PC-3 (cell line): ENCODE data around the gene ATP6V1F. TPM values are rescaled to one million over a fixed set of nuclear protein-coding genes. Genes with fewer than 3 reads are reported as not detected.

Experiments used
- ATAC-seq: fragments of 200-7000 bp; cut with Tn5 transposase; 2 replicates; pipeline ENCODE4 v1.9.1; 2020; ENCODE audit warnings: mild to moderate bottlenecking, moderate library complexity
- BruUV-seq: library from RNA; stranded (reverse); fragments of 400-500 nt; replicated peaks from 2 replicates; lab custom pipeline; 2021; lab: Mats Ljungman, UMichigan
- CTCF ChIA-PET: fragments of 300-600 bp; sonication (Branson Sonifier 250); formaldehyde crosslinking; loops from one replicate; lab custom pipeline; 2022; ENCODE audit warnings: antibody characterized with exemption; lab: Charles Lee
- POLR2A ChIA-PET: fragments of 300-600 bp; sonication (Branson Sonifier 250); formaldehyde crosslinking; loops from one replicate; lab custom pipeline; 2022; ENCODE audit warnings: antibody characterized with exemption; ENCODE audit not compliant: unreplicated experiment; lab: Charles Lee
- DNase-seq: peaks from one replicate; pipeline ENCODE4 v3.0.0-alpha.2; 2015
- H2AFZ ChIP-seq: fragments of 300-600 bp; sonication (generic); 2 replicates; pipeline ENCODE4 v1.6.0; 2016; ENCODE audit warnings: antibody characterized with exemption, low read length
- H3F3A ChIP-seq: fragments of 300-600 bp; sonication (generic); one replicate; pipeline ENCODE4 v1.6.0; 2017; ENCODE audit warnings: antibody characterized with exemption, low read length, control low read depth, mild to moderate bottlenecking; ENCODE audit not compliant: unreplicated experiment
- H3K27ac ChIP-seq: fragments of 300-600 bp; sonication (generic); 2 replicates; pipeline ENCODE4 v1.5.1; 2016; ENCODE audit warnings: mild to moderate bottlenecking, low read length
- H3K27me3 ChIP-seq: fragments of 300-600 bp; sonication (generic); 2 replicates; pipeline ENCODE4 v1.6.1; 2016; ENCODE audit warnings: low read length, mixed read lengths
- H3K36me3 ChIP-seq: fragments of 300-600 bp; sonication (generic); 2 replicates; pipeline ENCODE4 v1.6.1; 2016; ENCODE audit warnings: low read depth, mixed run types, low read length, mixed read lengths
- H3K4me1 ChIP-seq: fragments of 300-600 bp; sonication (generic); 2 replicates; pipeline ENCODE4 v1.5.1; 2016; ENCODE audit warnings: low read length; ENCODE audit not compliant: insufficient read depth
- H3K4me2 ChIP-seq: fragments of 300-600 bp; sonication (generic); 2 replicates; pipeline ENCODE4 v1.6.0; 2016; ENCODE audit warnings: low read length
- H3K4me3 ChIP-seq: fragments of 300-600 bp; sonication (generic); 2 replicates; pipeline ENCODE4 v1.5.1; 2016; ENCODE audit warnings: mild to moderate bottlenecking, low read length, mixed read lengths
- H3K79me2 ChIP-seq: fragments of 300-600 bp; sonication (generic); 2 replicates; pipeline ENCODE4 v1.6.1; 2017; ENCODE audit warnings: low read length, mixed read lengths
- H3K9ac ChIP-seq: fragments of 300-600 bp; sonication (generic); 2 replicates; pipeline ENCODE4 v1.6.0; 2016; ENCODE audit warnings: mild to moderate bottlenecking, low read length
- H3K9me2 ChIP-seq: fragments of 300-600 bp; sonication (generic); replicated peaks from 2 replicates; pipeline ENCODE4 v1.6.1; 2016; ENCODE audit warnings: mixed run types, low read length, mixed read lengths
- H3K9me3 ChIP-seq: fragments of 300-600 bp; sonication (generic); 2 replicates; pipeline ENCODE4 v1.6.1; 2016; ENCODE audit warnings: low read length, mixed read lengths
- H4K20me1 ChIP-seq: fragments of 300-600 bp; sonication (generic); 2 replicates; pipeline ENCODE4 v1.6.1; 2016; ENCODE audit warnings: low read length, mixed read lengths
- EZH2 ChIP-seq: fragments of 300-600 bp; sonication (generic); IDR thresholded peaks from one replicate; pipeline ENCODE4 v1.6.1; 2017; ENCODE audit warnings: antibody characterized with exemption, mild to moderate bottlenecking, low read length; ENCODE audit not compliant: unreplicated experiment
- EZH2phosphoT487 ChIP-seq: fragments of 300-600 bp; sonication (generic); IDR thresholded peaks from 2 replicates; pipeline ENCODE4 v1.6.1; 2018; ENCODE audit warnings: mild to moderate bottlenecking, antibody characterized with exemption, low read length, borderline replicate concordance
- intact Hi-C: fragments of 100-400 bp; cut with micrococcal nuclease; formaldehyde crosslinking; loops from 2 replicates; pipeline ENCODE4 v1.9.0; 2023
- total RNA-seq: library from RNA; depleted of rRNA; stranded (reverse); fragments of >200 nt; gene quantifications from 2 replicates; pipeline ENCODE4 v1.2.3, GENCODE V29; 2014
- TF ChIP-seq, protein P1 (sequence below): fragments of 300-600 bp; sonication (generic); conservative IDR thresholded peaks from 2 replicates; pipeline ENCODE4 v1.5.1; 2017; ENCODE audit warnings: antibody characterized with exemption, low read depth, mild to moderate bottlenecking, low read length

The ATP6V1F gene
- total RNA-seq, 1 experiment from 2014 or later: 131 TPM

DNA sequence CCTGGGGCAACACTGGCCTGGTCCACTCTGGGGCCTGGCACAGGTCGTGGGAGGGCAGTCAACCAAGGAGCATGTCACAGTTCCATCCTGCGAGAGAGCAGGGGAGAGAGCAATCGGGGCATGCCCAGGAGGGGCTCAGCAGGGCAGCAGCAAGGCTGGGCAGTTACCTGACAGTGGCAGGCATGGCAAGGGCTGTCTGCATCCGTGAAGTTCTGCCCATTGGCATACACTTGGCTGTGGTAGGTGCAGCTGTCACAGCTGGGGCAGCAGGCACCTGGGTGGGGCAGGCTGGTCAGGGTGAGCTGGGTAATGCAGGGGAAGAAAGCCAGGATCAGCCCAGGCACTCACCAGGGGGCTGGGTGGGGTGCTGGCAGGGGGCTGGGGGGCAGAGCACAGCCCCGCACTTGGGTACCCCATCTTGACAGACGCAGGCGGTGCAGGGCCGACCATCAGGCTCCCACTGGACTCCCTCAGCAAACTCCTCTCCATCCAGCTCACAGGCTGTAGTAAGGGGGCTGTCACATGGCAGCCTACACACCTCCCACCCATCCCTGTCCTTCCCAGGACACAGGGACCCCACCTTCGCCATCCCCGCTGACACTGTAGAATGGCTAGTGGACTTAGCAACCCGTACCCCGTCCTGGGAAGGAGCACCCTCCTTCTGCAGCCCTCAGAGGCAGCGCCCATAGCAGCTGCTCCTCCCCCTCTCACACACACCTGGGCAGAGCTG, 30.0 kb downstream of the ATP6V1F start:
- no peak for DNase-seq
- intact Hi-C loops: no loop called here
- Histone ChIP-seq H3F3A (no peaks in the 10 kb centered on the region), H3K4me2 (peak overlapping the region; percentile 79), H3K4me1 (peaks cover 35% of the 10 kb centered on the region), H3K9me3 (no peaks in the 10 kb centered on the region), H3K27me3 (no peaks in the 10 kb centered on the region), H3K36me3 (no peaks in the 10 kb centered on the region), H3K4me3 (peak overlapping the region; percentile 30; the same call in 1 of the 2 replicates), H3K27ac (peak overlapping the region; percentile 57), H4K20me1 (no peaks in the 10 kb centered on the region), H3K79me2 (no peaks in the 10 kb centered on the region), H3K9ac (no peak overlapping the region), H2AFZ (peak overlapping the region; percentile 24; the same call in 1 of the 2 replicates), H3K9me2 (no peaks in the 10 kb centered on the region)
- TF ChIP-seq EZH2: no peak
- TF ChIP-seq, protein P1, sequence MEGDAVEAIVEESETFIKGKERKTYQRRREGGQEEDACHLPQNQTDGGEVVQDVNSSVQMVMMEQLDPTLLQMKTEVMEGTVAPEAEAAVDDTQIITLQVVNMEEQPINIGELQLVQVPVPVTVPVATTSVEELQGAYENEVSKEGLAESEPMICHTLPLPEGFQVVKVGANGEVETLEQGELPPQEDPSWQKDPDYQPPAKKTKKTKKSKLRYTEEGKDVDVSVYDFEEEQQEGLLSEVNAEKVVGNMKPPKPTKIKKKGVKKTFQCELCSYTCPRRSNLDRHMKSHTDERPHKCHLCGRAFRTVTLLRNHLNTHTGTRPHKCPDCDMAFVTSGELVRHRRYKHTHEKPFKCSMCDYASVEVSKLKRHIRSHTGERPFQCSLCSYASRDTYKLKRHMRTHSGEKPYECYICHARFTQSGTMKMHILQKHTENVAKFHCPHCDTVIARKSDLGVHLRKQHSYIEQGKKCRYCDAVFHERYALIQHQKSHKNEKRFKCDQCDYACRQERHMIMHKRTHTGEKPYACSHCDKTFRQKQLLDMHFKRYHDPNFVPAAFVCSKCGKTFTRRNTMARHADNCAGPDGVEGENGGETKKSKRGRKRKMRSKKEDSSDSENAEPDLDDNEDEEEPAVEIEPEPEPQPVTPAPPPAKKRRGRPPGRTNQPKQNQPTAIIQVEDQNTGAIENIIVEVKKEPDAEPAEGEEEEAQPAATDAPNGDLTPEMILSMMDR: no peak
- no peak for TF ChIP-seq EZH2phosphoT487
- ChIA-PET POLR2A (interaction anchor here (0.5 kb wide), 1 partner anchor 16 kb away, joined by 10 read pairs; no protein-coding TSS in a partner anchor), CTCF (no interaction called here)
- BruUV-seq: no TSS peak
- peak; percentile 35 for ATAC-seq

DNA sequence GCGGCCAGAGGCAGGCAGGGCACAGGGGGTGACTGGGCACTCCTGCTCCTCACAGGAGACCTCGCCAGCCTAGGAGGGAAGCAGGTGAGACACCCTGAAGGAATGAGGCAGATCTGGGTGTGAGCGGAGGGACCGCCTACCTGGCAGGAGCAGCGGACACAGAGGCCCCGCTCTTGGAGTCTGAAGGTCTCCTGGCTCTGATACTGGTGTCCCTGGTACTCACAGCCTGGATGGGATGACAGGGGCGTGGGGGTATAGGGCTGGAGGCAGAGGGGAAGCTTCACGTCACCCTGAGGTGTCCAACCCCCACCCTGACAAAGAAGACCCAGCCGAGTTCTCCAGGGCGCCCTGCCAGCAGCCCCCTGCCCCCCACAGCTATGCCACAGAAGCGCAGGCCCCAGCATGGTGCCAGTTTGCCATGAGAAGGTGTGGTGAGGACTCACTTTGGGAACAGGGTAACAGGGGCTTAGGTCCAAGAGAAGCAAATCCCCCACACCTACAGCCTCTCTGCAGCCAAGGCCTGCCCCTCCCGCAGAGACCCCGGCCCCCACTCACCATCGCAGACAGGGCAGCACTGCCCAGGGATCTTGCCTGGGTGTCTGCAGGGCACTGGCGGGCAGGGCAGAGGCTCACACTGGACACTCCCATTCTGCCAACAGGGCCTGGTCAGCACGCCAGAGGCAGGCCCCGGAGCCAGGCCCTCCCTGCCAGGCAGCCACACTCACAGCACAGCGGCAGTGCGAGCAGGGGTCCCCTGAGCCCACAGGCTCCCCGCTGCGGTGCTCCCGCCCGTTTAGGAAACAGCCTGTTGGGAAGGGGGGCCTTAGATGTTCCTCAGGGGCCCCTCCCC, 30.8 kb downstream of the ATP6V1F start:
- no peak overlapping the region for H3K9ac ChIP-seq
- ChIA-PET POLR2A (interaction anchor here (0.5 kb wide), 1 partner anchor 15 kb away, joined by 10 read pairs; no protein-coding TSS in a partner anchor), CTCF (no interaction called here)
- peak overlapping the region; percentile 79 for H3K4me2 ChIP-seq
- no peaks in the 10 kb centered on the region for H3K9me2 ChIP-seq
- H4K20me1 ChIP-seq: no peaks in the 10 kb centered on the region
- TSS peak; percentile 68 for BruUV-seq
- H3K4me3 ChIP-seq: peak overlapping the region; percentile 30; the same call in 1 of the 2 replicates
- no peaks in the 10 kb centered on the region for H3K9me3 ChIP-seq
- H3K27me3 ChIP-seq: no peaks in the 10 kb centered on the region
- no peaks in the 10 kb centered on the region for H3K36me3 ChIP-seq
- H3K27ac ChIP-seq: peak overlapping the region; percentile 57
- H3F3A ChIP-seq: no peaks in the 10 kb centered on the region
- peaks cover 35% of the 10 kb centered on the region for H3K4me1 ChIP-seq
- ATAC-seq: peak; percentile 75
- TF ChIP-seq EZH2 (no peak), EZH2phosphoT487 (no peak)
- TF ChIP-seq, protein P1: no peak
- intact Hi-C loops: no loop called here
- no peaks in the 10 kb centered on the region for H3K79me2 ChIP-seq
- peak; percentile 92 for DNase-seq
- H2AFZ ChIP-seq: peak overlapping the region; percentile 24; the same call in 1 of the 2 replicates
